CD14-positive monocyte (primary cell): Measurements from ENCODE around the gene FAM13A. TPM values are rescaled to one million over a fixed set of nuclear protein-coding genes. Genes with fewer than 3 reads are reported as not detected.

ENCODE experiments used
- DNase-seq, 3 donors: peaks; one replicate each; pipeline ENCODE4 v3.0.0-alpha.2; 2011 to 2022
- H2AFZ ChIP-seq: 2 replicates; pipeline ENCODE4 v1.6.0; 2012; ENCODE audit warnings: mild to moderate bottlenecking, low read depth, low read length, inconsistent platforms; ENCODE audit not compliant: insufficient read depth, poor library complexity, severe bottlenecking
- H3K27ac ChIP-seq, 2 donors: 1 replicate in 1 of 2; 2 replicates in 1 of 2; pipeline ENCODE4 v1.5.1; 2012 to 2013; ENCODE audit warnings: low read length in 2 of 2, control low read depth in 1 of 2, inconsistent platforms in 1 of 2, low read depth in 1 of 2, mild to moderate bottlenecking in 1 of 2
- H3K27me3 ChIP-seq, 2 donors: one replicate each; pipeline versions ENCODE4 v1.6.0 to v1.6.1; 2011 to 2013; ENCODE audit warnings: low read length in 2 of 2; ENCODE audit not compliant: control insufficient read depth in 2 of 2, insufficient read depth in 2 of 2
- H3K36me3 ChIP-seq, 2 donors: replicated peaks in 1 of 2; 1 replicate in 1 of 2; 2 replicates in 1 of 2; pipeline versions ENCODE4 v1.5.1 to v1.6.1; 2012 to 2013; ENCODE audit warnings: low read length in 2 of 2, control low read depth in 1 of 2, inconsistent platforms in 1 of 2, mild to moderate bottlenecking in 1 of 2; ENCODE audit not compliant: insufficient read depth in 2 of 2, control insufficient read depth in 1 of 2
- H3K4me1 ChIP-seq, 2 donors: 1 replicate in 1 of 2; 2 replicates in 1 of 2; pipeline versions ENCODE4 v1.5.1 to v1.6.1; 2012 to 2013; ENCODE audit warnings: low read length in 2 of 2, control low read depth in 1 of 2, inconsistent platforms in 1 of 2, mild to moderate bottlenecking in 1 of 2, moderate library complexity in 1 of 2; ENCODE audit not compliant: insufficient read depth in 2 of 2, control insufficient read depth in 1 of 2
- H3K4me2 ChIP-seq: replicated peaks from 2 replicates; pipeline ENCODE3; 2012; ENCODE audit warnings: low read length, moderate library complexity, mild to moderate bottlenecking; ENCODE audit not compliant: poor library complexity, severe bottlenecking; ENCODE audit errors: extremely low read depth
- H3K4me3 ChIP-seq, 3 experiments: fragments of 200-600 bp in 1 of 3; sonication (generic) in 1 of 3; replicated peaks in 1 of 3; 1 replicate in 2 of 3; 2 replicates in 1 of 3; pipeline ENCODE4 v1.5.1; 2011 to 2013; ENCODE audit warnings: low read length in 3 of 3, mild to moderate bottlenecking in 3 of 3, control low read depth in 2 of 3, low read depth in 2 of 3, inconsistent platforms in 1 of 3, moderate library complexity in 1 of 3
- H3K79me2 ChIP-seq: 2 replicates; pipeline ENCODE4 v1.6.0; 2012; ENCODE audit warnings: mild to moderate bottlenecking, control low read depth, inconsistent platforms, low read length, moderate library complexity; ENCODE audit not compliant: insufficient read depth
- H3K9ac ChIP-seq: 2 replicates; pipeline ENCODE4 v1.6.0; 2017; ENCODE audit warnings: low read length, mild to moderate bottlenecking; ENCODE audit not compliant: insufficient read depth, poor library complexity, severe bottlenecking
- H3K9me3 ChIP-seq, 2 donors: replicated peaks in 1 of 2; 1 replicate in 1 of 2; 2 replicates in 1 of 2; pipeline versions ENCODE4 v1.5.1 to v1.6.1; 2012 to 2013; ENCODE audit warnings: low read length in 2 of 2, control low read depth in 1 of 2; ENCODE audit not compliant: control insufficient read depth in 1 of 2, insufficient read depth in 1 of 2
- H4K20me1 ChIP-seq: 2 replicates; pipeline ENCODE4 v1.6.0; 2012; ENCODE audit warnings: mild to moderate bottlenecking, low read length, control low read depth, moderate library complexity; ENCODE audit not compliant: insufficient read depth
- H3K27ac Mint-ChIP-seq, 7 donors: one replicate each; pipeline ENCODE4 v1.8.0; 2020; ENCODE audit warnings: mild to moderate bottlenecking in 7 of 7, mixed read lengths in 7 of 7, moderate library complexity in 6 of 7, inconsistent platforms in 2 of 7
- H3K27me3 Mint-ChIP-seq, 3 donors: one replicate each; pipeline ENCODE4 v1.8.0; 2021 to 2022; ENCODE audit warnings: low read depth in 3 of 3, mild to moderate bottlenecking in 3 of 3, mixed read lengths in 3 of 3, moderate library complexity in 3 of 3, inconsistent platforms in 1 of 3
- H3K36me3 Mint-ChIP-seq, 2 donors: one replicate each; pipeline ENCODE4 v1.8.0; 2020; ENCODE audit warnings: mixed read lengths in 2 of 2, inconsistent platforms in 1 of 2, mild to moderate bottlenecking in 1 of 2
- H3K4me1 Mint-ChIP-seq: one replicate; pipeline ENCODE4 v1.8.0; 2020; ENCODE audit warnings: mild to moderate bottlenecking, mixed read lengths
- H3K4me3 Mint-ChIP-seq, 2 donors: one replicate each; pipeline ENCODE4 v1.8.0; 2020; ENCODE audit warnings: mild to moderate bottlenecking in 2 of 2, mixed read lengths in 2 of 2, moderate library complexity in 1 of 2
- H3K9me3 Mint-ChIP-seq, 7 donors: one replicate each; pipeline ENCODE4 v1.8.0; 2020 to 2022; ENCODE audit warnings: mixed read lengths in 7 of 7, mild to moderate bottlenecking in 6 of 7, moderate library complexity in 6 of 7, inconsistent platforms in 2 of 7
- CTCF ChIP-seq: fragments of 200-600 bp; IDR thresholded peaks from one replicate; pipeline ENCODE4 v1.8.0; 2022; ENCODE audit warnings: antibody characterized with exemption, mild to moderate bottlenecking
- WGBS: methylation state at CpG from one replicate; pipeline ENCODE4 v1.1.5; 2013; ENCODE audit warnings: missing lambda C conversion rate; ENCODE audit not compliant: insufficient coverage; 5-methylcytosine and 5-hydroxymethylcytosine counted together
- intact Hi-C, 2 donors: fragments of 100-400 bp; cut with micrococcal nuclease; formaldehyde crosslinking; loops; one replicate each; pipeline versions ENCODE4 v1.15.0 to v1.15.1; 2023
- polyA plus RNA-seq, 3 donors: library from polyadenylated mRNA; depleted of rRNA in 1 of 3; unstranded in 2 of 3; stranded (reverse) in 1 of 3; fragments of 300-500 nt in 2 of 3; fragments of >200 nt in 1 of 3; fragmentation: Illumina TruSeq in 2 of 3; gene quantifications; 1 replicate in 2 of 3; 2 replicates in 1 of 3; pipeline ENCODE4 v1.2.3, GENCODE V29; 2012 to 2021

The FAM13A gene
- polyA plus RNA-seq, 3 donors: 5.3 to 20.0 (median 6.5) TPM

- Histone ChIP-seq H3K9me3 (peaks cover 10 to 14% of the 10 kb centered on the region in 2 donors), H3K4me1 (no peaks in the 10 kb centered on the region), H2AFZ (no peak overlapping the region), H3K36me3 (no peaks in the 10 kb centered on the region), H3K79me2 (no peaks in the 10 kb centered on the region), H3K4me2 (no peak overlapping the region), H3K4me3 (no peak overlapping the region), H4K20me1 (no peaks in the 10 kb centered on the region), H3K27ac (no peak overlapping the region), H3K9ac (no peak overlapping the region), H3K27me3 (no peaks in the 10 kb centered on the region)
- intact Hi-C loops: no loop called here
- 100% methylated on average over 1 of the region's 1 CpG for WGBS
- H3K4me3 Mint-ChIP-seq: no peak overlapping the region
- peaks cover 7% of the 10 kb centered on the region for H3K4me1 Mint-ChIP-seq
- peaks cover 6 to 28% (median 16%) of the 10 kb centered on the region in 7 donors for H3K9me3 Mint-ChIP-seq
- H3K27ac Mint-ChIP-seq: no peak overlapping the region
- TF ChIP-seq CTCF: no peak
- peaks cover 0 to 6% (median 2%) of the 10 kb centered on the region in 3 donors for H3K27me3 Mint-ChIP-seq
- no peaks in the 10 kb centered on the region for H3K36me3 Mint-ChIP-seq
- no peak for DNase-seq
Measured at GRCh38 chr4:89078300-89078699, 21.3 kb upstream of the FAM13A start.

GRCh38 chr4:89077761-89078160 is 20.8 kb upstream of the FAM13A start:
- Histone ChIP-seq H3K79me2 (no peaks in the 10 kb centered on the region), H4K20me1 (no peaks in the 10 kb centered on the region), H3K9ac (no peak overlapping the region), H3K27me3 (no peaks in the 10 kb centered on the region), H2AFZ (no peak overlapping the region), H3K27ac (no peak overlapping the region), H3K9me3 (peaks cover 10 to 14% of the 10 kb centered on the region in 2 donors), H3K4me3 (no peak overlapping the region), H3K36me3 (no peaks in the 10 kb centered on the region), H3K4me1 (no peaks in the 10 kb centered on the region), H3K4me2 (no peak overlapping the region)
- Mint-ChIP-seq H3K4me3 (no peak overlapping the region), H3K27ac (no peak overlapping the region), H3K9me3 (peaks cover 6 to 28% (median 16%) of the 10 kb centered on the region in 7 donors), H3K4me1 (peaks cover 7% of the 10 kb centered on the region), H3K27me3 (peaks cover 0 to 6% (median 2%) of the 10 kb centered on the region in 3 donors), H3K36me3 (no peaks in the 10 kb centered on the region)
- no peak for TF ChIP-seq CTCF
- intact Hi-C loops: no loop called here
- no peak for DNase-seq
